Liver (tissue), 9 donors: ENCODE measurements around the gene SLCO2A1. TPM values are rescaled to one million over a fixed set of nuclear protein-coding genes. Genes with fewer than 3 reads are reported as not detected.
A peak's percentile ranks its signal among the peaks of the same experiment; 100 is the strongest.

Experiments used
- DNase-seq: peaks from one replicate; pipeline ENCODE4 v3.0.0-alpha.2; 2017; ENCODE audit warnings: low spot score
- H3K27ac ChIP-seq, 2 donors: one replicate each; pipeline ENCODE4 v1.7.0; 2013; ENCODE audit warnings: inconsistent platforms in 2 of 2, low read length in 2 of 2, control low read depth in 1 of 2, low read depth in 1 of 2, mild to moderate bottlenecking in 1 of 2
- H3K27me3 ChIP-seq, 4 donors: one replicate each; pipeline versions ENCODE4 v1.6.1 to v1.7.0; 2013; ENCODE audit warnings: low read length in 3 of 4, inconsistent platforms in 1 of 4, mild to moderate bottlenecking in 1 of 4, moderate library complexity in 1 of 4; ENCODE audit not compliant: control insufficient read depth in 4 of 4, insufficient read depth in 4 of 4
- H3K36me3 ChIP-seq, 4 donors: one replicate each; pipeline versions ENCODE4 v1.6.1 to v1.7.0; 2013; ENCODE audit warnings: low read length in 3 of 4, mild to moderate bottlenecking in 3 of 4, low read depth in 1 of 4, moderate library complexity in 1 of 4; ENCODE audit not compliant: control insufficient read depth in 4 of 4, insufficient read depth in 3 of 4
- H3K4me1 ChIP-seq, 4 donors: one replicate each; pipeline versions ENCODE4 v1.6.1 to v1.7.0; 2013; ENCODE audit warnings: low read length in 3 of 4, mild to moderate bottlenecking in 3 of 4, moderate library complexity in 1 of 4; ENCODE audit not compliant: control insufficient read depth in 4 of 4, insufficient read depth in 4 of 4
- H3K4me3 ChIP-seq, 3 donors: one replicate each; pipeline versions ENCODE4 v1.6.1 to v1.7.0; 2013; ENCODE audit warnings: low read length in 3 of 3, control low read depth in 1 of 3, low read depth in 1 of 3, mild to moderate bottlenecking in 1 of 3
- H3K9ac ChIP-seq, 2 donors: one replicate each; pipeline ENCODE4 v1.7.0; 2013; ENCODE audit warnings: low read length in 2 of 2, mild to moderate bottlenecking in 2 of 2, moderate library complexity in 2 of 2, control low read depth in 1 of 2, low read depth in 1 of 2
- H3K9me3 ChIP-seq, 4 donors: one replicate each; pipeline versions ENCODE4 v1.6.1 to v1.7.0; 2013; ENCODE audit warnings: low read length in 3 of 4; ENCODE audit not compliant: control insufficient read depth in 4 of 4
- EGR1 ChIP-seq, 2 donors: IDR thresholded peaks; 2 replicates each; pipeline ENCODE4 v1.6.1; 2016 to 2018; ENCODE audit warnings: antibody characterized with exemption in 2 of 2, low read depth in 2 of 2
- FOXA1 ChIP-seq: IDR thresholded peaks from 2 replicates; pipeline ENCODE4 v1.6.1; 2016; ENCODE audit warnings: antibody characterized with exemption
- GABPA ChIP-seq, 2 donors: IDR thresholded peaks in 1 of 2; conservative IDR thresholded peaks in 1 of 2; 2 replicates each; pipeline ENCODE4 v1.6.1; 2016; ENCODE audit warnings: antibody characterized with exemption in 2 of 2, mild to moderate bottlenecking in 1 of 2, moderate library complexity in 1 of 2
- HNF4A ChIP-seq, 2 donors: conservative IDR thresholded peaks; 2 replicates each; pipeline ENCODE4 v1.6.1; 2016; ENCODE audit warnings: antibody characterized with exemption in 2 of 2, mild to moderate bottlenecking in 2 of 2
- HNF4G ChIP-seq: IDR thresholded peaks from 2 replicates; pipeline ENCODE4 v1.6.1; 2016; ENCODE audit warnings: antibody characterized with exemption
- JUND ChIP-seq, 2 donors: IDR thresholded peaks; 2 replicates each; pipeline ENCODE4 v1.6.1; 2016; ENCODE audit warnings: antibody characterized with exemption in 2 of 2
- NR2F2 ChIP-seq: IDR thresholded peaks from 2 replicates; pipeline ENCODE4 v1.6.1; 2016; ENCODE audit warnings: antibody characterized with exemption
- RAD21 ChIP-seq, 2 donors: IDR thresholded peaks; 2 replicates each; pipeline ENCODE4 v1.6.1; 2016; ENCODE audit warnings: antibody characterized with exemption in 2 of 2, mild to moderate bottlenecking in 2 of 2
- REST ChIP-seq: IDR thresholded peaks from 2 replicates; pipeline ENCODE4 v1.6.1; 2016; ENCODE audit warnings: antibody characterized with exemption, mild to moderate bottlenecking
- RXRA ChIP-seq, 2 donors: IDR thresholded peaks; 2 replicates each; pipeline ENCODE4 v1.6.1; 2017 to 2018; ENCODE audit warnings: antibody characterized with exemption in 2 of 2, mild to moderate bottlenecking in 1 of 2
- TAF1 ChIP-seq: conservative IDR thresholded peaks from 2 replicates; pipeline ENCODE4 v1.6.1; 2016; ENCODE audit warnings: antibody characterized with exemption, mild to moderate bottlenecking
- YY1 ChIP-seq: IDR thresholded peaks from 2 replicates; pipeline ENCODE4 v1.6.1; 2016; ENCODE audit warnings: antibody characterized with exemption, mild to moderate bottlenecking
- WGBS: extraction: QIAGEN DNeasy Blood & Tissue Kit; methylation state at CpG from one replicate; pipeline ENCODE4 v1.1.7; 2013; 5-methylcytosine and 5-hydroxymethylcytosine counted together
- polyA plus RNA-seq, 2 donors: library from polyadenylated mRNA; stranded (reverse) in 1 of 2; unstranded in 1 of 2; fragments of 200-250 nt in 1 of 2; fragments of >200 nt in 1 of 2; fragmentation: Nextera tagmentation in 1 of 2; extraction: Ambion mirVana in 1 of 2; gene quantifications; one replicate each; pipeline versions ENCODE4 v1.2.1 to v1.2.3, GENCODE V29; 2013 to 2015
- total RNA-seq, 2 donors: library from RNA; depleted of rRNA; stranded (reverse); fragments of >200 nt; gene quantifications; one replicate each; pipeline ENCODE4 v1.2.3, GENCODE V29; 2014
- TF ChIP-seq, protein P1 (sequence below): IDR thresholded peaks from 2 replicates; pipeline ENCODE4 v1.6.1; 2016; ENCODE audit warnings: antibody characterized with exemption
- TF ChIP-seq, protein P2 (sequence below): IDR thresholded peaks from 2 replicates; pipeline ENCODE4 v1.6.1; 2016; ENCODE audit warnings: antibody characterized with exemption
- donor health status: healthy.
- donor health status: healthy.
- donor health status: healthy.
- donor health status: healthy.
- donor health status: healthy.

Gene SLCO2A1
- total and polyA plus RNA-seq, 4 donors = 0.56 to 3.1 (median 2.2) TPM

- TF ChIP-seq, protein P1, sequence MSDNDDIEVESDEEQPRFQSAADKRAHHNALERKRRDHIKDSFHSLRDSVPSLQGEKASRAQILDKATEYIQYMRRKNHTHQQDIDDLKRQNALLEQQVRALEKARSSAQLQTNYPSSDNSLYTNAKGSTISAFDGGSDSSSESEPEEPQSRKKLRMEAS = no peak
- TF ChIP-seq YY1 = no peak
- no peak for TF ChIP-seq FOXA1
- TF ChIP-seq RAD21 (IDR thresholded peaks at IDR 0.05) = no peak
- no peak for TF ChIP-seq JUND (IDR thresholded peaks at IDR 0.05)
Measured at GRCh38 chr3:134068429-134068828, 38.7 kb upstream of the SLCO2A1 start (continued).

- TF ChIP-seq GABPA (IDR thresholded peaks at IDR 0.05 in 1 of 2, conservative IDR thresholded peaks at IDR 0.05 in 1 of 2) (no peak), FOXA1 (no peak), EGR1 (IDR thresholded peaks at IDR 0.05; ENCODE audit: low read depth in 2 of 2) (no peak), YY1 (no peak), RAD21 (IDR thresholded peaks at IDR 0.05) (no peak)
- no peak overlapping the region for H3K9ac ChIP-seq
- H3K9me3 ChIP-seq = no peaks in the 10 kb centered on the region
- no peaks in the 10 kb centered on the region for H3K4me1 ChIP-seq
- WGBS = 82% methylated on average over 14 of the region's 14 CpGs
- H3K27me3 ChIP-seq = no peaks in the 10 kb centered on the region
- peak; percentile 21 for DNase-seq
- H3K36me3 ChIP-seq = no peaks in the 10 kb centered on the region
- H3K27ac ChIP-seq = no peak overlapping the region
- no peak overlapping the region for H3K4me3 ChIP-seq
Measured at GRCh38 chr3:134067531-134068161, 37.9 kb upstream of the SLCO2A1 start.

GRCh38 chr3:134066651-134067530, 37.2 kb upstream of the SLCO2A1 start:
- Histone ChIP-seq H3K27me3 (no peaks in the 10 kb centered on the region), H3K4me1 (no peaks in the 10 kb centered on the region), H3K9ac (no peak overlapping the region), H3K4me3 (no peak overlapping the region), H3K27ac (no peak overlapping the region), H3K9me3 (no peaks in the 10 kb centered on the region), H3K36me3 (no peaks in the 10 kb centered on the region)
- TF ChIP-seq NR2F2 (peak; percentile 92), REST (no peak)
- DNase-seq = peak; percentile 29
- 70% methylated on average over 8 of the region's 8 CpGs for WGBS

DNA sequence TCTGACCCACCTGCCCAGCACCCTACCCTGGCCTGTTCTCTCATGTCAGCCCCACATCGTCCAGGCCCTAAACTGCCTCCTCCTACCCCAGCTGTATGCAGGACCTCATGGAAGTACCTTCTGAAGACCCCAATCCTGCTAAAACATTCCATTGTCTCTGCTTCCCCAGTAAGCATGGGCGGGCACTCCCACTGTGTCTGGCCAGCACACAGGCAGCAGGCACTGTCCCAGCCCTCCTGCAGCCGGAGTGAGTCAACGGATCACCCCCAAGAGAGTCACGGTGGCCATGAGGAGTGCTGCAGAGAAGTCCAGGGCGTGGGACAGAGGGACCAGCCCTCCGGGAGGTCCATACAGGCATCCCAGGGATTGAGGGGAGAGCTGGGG, 36.4 kb upstream of the SLCO2A1 start:
- H3K27ac ChIP-seq = no peak overlapping the region
- 87% methylated on average over 7 of the region's 7 CpGs for WGBS
- DNase-seq = no peak
- H3K4me3 ChIP-seq = no peak overlapping the region
- no peaks in the 10 kb centered on the region for H3K9me3 ChIP-seq
- H3K9ac ChIP-seq = no peak overlapping the region
- H3K36me3 ChIP-seq = no peaks in the 10 kb centered on the region
- H3K4me1 ChIP-seq = no peaks in the 10 kb centered on the region
- no peaks in the 10 kb centered on the region for H3K27me3 ChIP-seq
- TF ChIP-seq, protein P2, sequence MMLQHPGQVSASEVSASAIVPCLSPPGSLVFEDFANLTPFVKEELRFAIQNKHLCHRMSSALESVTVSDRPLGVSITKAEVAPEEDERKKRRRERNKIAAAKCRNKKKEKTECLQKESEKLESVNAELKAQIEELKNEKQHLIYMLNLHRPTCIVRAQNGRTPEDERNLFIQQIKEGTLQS = no peak
- TF ChIP-seq NR2F2 = no peak
- TF ChIP-seq RAD21 (IDR thresholded peaks at IDR 0.05) = no peak
- TF ChIP-seq RXRA (IDR thresholded peaks at IDR 0.05) = no peak
- no peak for TF ChIP-seq HNF4G
- no peak for TF ChIP-seq REST
- no peak for TF ChIP-seq GABPA (IDR thresholded peaks at IDR 0.05 in 1 of 2, conservative IDR thresholded peaks at IDR 0.05 in 1 of 2)
- TF ChIP-seq TAF1 = no peak
- no peak for TF ChIP-seq HNF4A (conservative IDR thresholded peaks at IDR 0.05)
- no peak for TF ChIP-seq EGR1 (IDR thresholded peaks at IDR 0.05; ENCODE audit: low read depth in 2 of 2)
- TF ChIP-seq FOXA1 = no peak
